DLD1 (cell line): ENCODE data around the gene LANCL3.
"Not testable (repeated sequence)": the region's sequence is repeated elsewhere in the genome, so short reads cannot be mapped to it uniquely, and the experiment has no call there.

ENCODE experiments used
- in situ Hi-C: cut with HindIII; loops from 2 replicates; pipeline ENCODE4 v1.10.0; 2017; ENCODE audit warnings: low sequenced_read_pairs

Gene LANCL3

GRCh38 chrX:37609727-37610126 is 38.3 kb downstream of the LANCL3 start:
- in situ Hi-C loops: no loop called here

- in situ Hi-C loops: no loop called here
These were observed 42.5 kb downstream of the LANCL3 start for GRCh38 chrX:37613933-37614332.

- in situ Hi-C loops: no loop called here
These were observed 56.1 kb downstream of the LANCL3 start for GRCh38 chrX:37627602-37628001.

GRCh38 chrX:37638047-37638446 is 66.6 kb downstream of the LANCL3 start:
- in situ Hi-C loops: no loop called here

GRCh38 chrX:37640142-37640541 is 68.7 kb downstream of the LANCL3 start:
- in situ Hi-C loops: no loop called here

- in situ Hi-C loops: no loop called here
These were observed 70.4 kb downstream of the LANCL3 start for GRCh38 chrX:37641859-37642258.

GRCh38 chrX:37644381-37645305 is 73.2 kb downstream of the LANCL3 start:
- in situ Hi-C loops: no loop called here

GRCh38 chrX:37646254-37646653 is 74.8 kb downstream of the LANCL3 start:
- in situ Hi-C loops: no loop called here

GRCh38 chrX:37650879-37651278 is 79.4 kb downstream of the LANCL3 start:
- in situ Hi-C loops: not testable (repeated sequence)

- in situ Hi-C loops: no loop called here
These were observed 80.5 kb downstream of the LANCL3 start for GRCh38 chrX:37651921-37652452.

GRCh38 chrX:37652589-37653231 is 81.2 kb downstream of the LANCL3 start:
- in situ Hi-C loops: no loop called here

GRCh38 chrX:37653397-37654085 is 82.1 kb downstream of the LANCL3 start:
- in situ Hi-C loops: no loop called here

- in situ Hi-C loops: no loop called here
These were observed 87.0 kb downstream of the LANCL3 start for GRCh38 chrX:37658343-37659030.

- in situ Hi-C loops: no loop called here
These were observed 87.6 kb downstream of the LANCL3 start for GRCh38 chrX:37659047-37659446.

- in situ Hi-C loops: no loop called here
These were observed 90.7 kb downstream of the LANCL3 start for GRCh38 chrX:37662181-37662580.

GRCh38 chrX:37666516-37666915 is 95.1 kb downstream of the LANCL3 start:
- in situ Hi-C loops: no loop called here

- in situ Hi-C loops: no loop called here
These were observed 95.7 kb downstream of the LANCL3 start for GRCh38 chrX:37667141-37667540.

GRCh38 chrX:37672563-37672962 is 101.1 kb downstream of the LANCL3 start:
- in situ Hi-C loops: no loop called here

GRCh38 chrX:37676811-37677210 is 105.3 kb downstream of the LANCL3 start:
- in situ Hi-C loops: no loop called here

GRCh38 chrX:37677243-37677642 is 105.8 kb downstream of the LANCL3 start:
- in situ Hi-C loops: no loop called here

- in situ Hi-C loops: no loop called here
These were observed 106.3 kb downstream of the LANCL3 start for GRCh38 chrX:37677765-37678164.
